Erythroblast (primary cell): ENCODE results near the gene HS2ST1.

Experiments
- GATA1 ChIP-seq: IDR thresholded peaks from 2 replicates; pipeline ENCODE4 v1.6.1; 2011; ENCODE audit warnings: low read depth, mild to moderate bottlenecking, control low read depth, low read length, moderate library complexity
- POLR2A ChIP-seq: IDR thresholded peaks from 2 replicates; pipeline ENCODE4 v1.6.1; 2011; ENCODE audit warnings: mild to moderate bottlenecking, low read length

DNA sequence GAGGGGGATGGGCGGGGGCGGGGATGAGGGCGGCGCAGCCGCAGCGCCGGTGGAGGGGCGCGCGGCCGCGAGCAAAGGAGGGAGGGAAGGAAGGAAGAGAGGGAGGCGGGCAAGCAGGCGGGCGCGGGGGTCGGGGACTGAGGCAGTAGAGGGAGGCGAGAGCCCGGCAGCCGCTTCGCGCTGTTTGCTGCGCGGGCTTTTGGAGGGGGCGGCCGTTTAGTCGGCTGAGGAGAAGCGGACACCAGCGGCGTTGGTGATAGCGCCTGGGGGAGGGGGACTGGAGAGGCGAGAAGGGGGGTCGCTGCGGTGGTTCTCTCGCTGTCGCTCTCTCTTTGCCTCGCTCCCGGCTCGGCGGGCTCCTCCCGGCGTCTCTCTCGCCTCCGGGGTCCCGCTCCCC, at the start of gene HS2ST1:
- TF ChIP-seq POLR2A (no peak), GATA1 (no peak)
